ENCODE results near the gene OTUD1.

The OTUD1 gene

GRCh38 chr10:23481363-23481961 is 42.6 kb downstream of the OTUD1 start:
- Histone ChIP-seq H3K4me3 (ENCODE audit: low read depth in 1 of 5, low read length in 5 of 5) (no peak overlapping the region), H3K4me1 (ENCODE audit: control insufficient read depth in 5 of 5, insufficient read depth in 5 of 5, low read length in 5 of 5) (peaks cover 0 to 26% (median 13%) of the 10 kb centered on the region in 5 donors), H3K9ac (ENCODE audit: low read length in 5 of 5) (no peak overlapping the region), H3K27ac (ENCODE audit: low read depth, low read length) (no peak overlapping the region), H3K27me3 (ENCODE audit: control insufficient read depth in 5 of 5, insufficient read depth in 4 of 5, low read length in 5 of 5) (no peaks in the 10 kb centered on the region), H3K9me3 (ENCODE audit: control insufficient read depth in 5 of 5, low read length in 5 of 5) (no peaks in the 10 kb centered on the region), H3K36me3 (ENCODE audit: control insufficient read depth in 5 of 5, insufficient read depth in 5 of 5, low read length in 5 of 5) (no peaks in the 10 kb centered on the region)

- Histone ChIP-seq H3K4me1 (ENCODE audit: control insufficient read depth in 5 of 5, insufficient read depth in 5 of 5, low read length in 5 of 5) (peaks cover 0 to 2% (median 0%) of the 10 kb centered on the region in 5 donors), H3K9me3 (ENCODE audit: control insufficient read depth in 5 of 5, low read length in 5 of 5) (no peaks in the 10 kb centered on the region), H3K27ac (ENCODE audit: low read depth, low read length) (no peak overlapping the region), H3K27me3 (ENCODE audit: control insufficient read depth in 5 of 5, insufficient read depth in 4 of 5, low read length in 5 of 5) (no peaks in the 10 kb centered on the region), H3K9ac (ENCODE audit: low read length in 5 of 5) (no peak overlapping the region), H3K4me3 (ENCODE audit: low read depth in 1 of 5, low read length in 5 of 5) (no peak overlapping the region), H3K36me3 (ENCODE audit: control insufficient read depth in 5 of 5, insufficient read depth in 5 of 5, low read length in 5 of 5) (no peaks in the 10 kb centered on the region)
Observed at GRCh38 chr10:23490115-23490514, 51.2 kb downstream of the OTUD1 start.

Data from subcutaneous abdominal adipose tissue (tissue), 5 donors.